Large intestine (tissue), 3 donors: ENCODE data around the gene LY86. TPM values are rescaled to one million over a fixed set of nuclear protein-coding genes. Genes with fewer than 3 reads are reported as not detected.
"Not testable (repeated sequence)": the region's sequence is repeated elsewhere in the genome, so short reads cannot be mapped to it uniquely, and the experiment has no call there.

Experiments
- DNase-seq, 2 donors: peaks; one replicate each; pipeline versions ENCODE4 v3.0.0 to v3.0.0-alpha.2; 2013
- H3K27ac ChIP-seq: one replicate; pipeline ENCODE4 v1.5.1; 2013; ENCODE audit warnings: low read length
- H3K27me3 ChIP-seq: 2 replicates; pipeline ENCODE4 v1.6.1; 2013; ENCODE audit warnings: low read length; ENCODE audit not compliant: control insufficient read depth, insufficient read depth
- H3K36me3 ChIP-seq: 2 replicates; pipeline ENCODE4 v1.6.1; 2013; ENCODE audit warnings: low read length; ENCODE audit not compliant: control insufficient read depth, insufficient read depth
- H3K4me1 ChIP-seq: one replicate; pipeline ENCODE4 v1.6.1; 2013; ENCODE audit warnings: low read length; ENCODE audit not compliant: control insufficient read depth, insufficient read depth
- H3K4me3 ChIP-seq: one replicate; pipeline ENCODE4 v1.5.1; 2013; ENCODE audit warnings: low read length
- H3K9me3 ChIP-seq: one replicate; pipeline ENCODE4 v1.6.1; 2013; ENCODE audit warnings: mild to moderate bottlenecking, low read depth, low read length, moderate library complexity; ENCODE audit not compliant: control insufficient read depth
- WGBS: methylation state at CpG from one replicate; pipeline ENCODE4 v1.1.5; 2013; ENCODE audit warnings: low lambda C conversion rate; ENCODE audit not compliant: insufficient coverage; 5-methylcytosine and 5-hydroxymethylcytosine counted together
- polyA plus RNA-seq: library from polyadenylated mRNA; unstranded; fragments of 120-200 nt; gene quantifications from one replicate; pipeline ENCODE4 v1.2.1, GENCODE V29; 2013

LY86 gene
- polyA plus RNA-seq, 1 donor: 3.5 TPM

GRCh38 chr6:6609450-6609849 lies 20.9 kb downstream of the LY86 start:
- H3K4me3 ChIP-seq: no peak overlapping the region
- no peaks in the 10 kb centered on the region for H3K4me1 ChIP-seq
- no peak for DNase-seq
- H3K9me3 ChIP-seq: peaks cover 4% of the 10 kb centered on the region
- WGBS: 100% methylated on average over 1 of the region's 2 CpGs
- peaks cover 3% of the 10 kb centered on the region for H3K27me3 ChIP-seq
- H3K36me3 ChIP-seq: no peaks in the 10 kb centered on the region
- H3K27ac ChIP-seq: no peak overlapping the region

GRCh38 chr6:6610031-6610591 lies 21.6 kb downstream of the LY86 start:
- H3K27ac ChIP-seq: no peak overlapping the region
- no peak for DNase-seq
- H3K9me3 ChIP-seq: peaks cover 4% of the 10 kb centered on the region
- no CpG with 5 or more reads among the region's 10 CpGs for WGBS
- H3K4me1 ChIP-seq: no peaks in the 10 kb centered on the region
- no peak overlapping the region for H3K4me3 ChIP-seq
- no peaks in the 10 kb centered on the region for H3K36me3 ChIP-seq
- H3K27me3 ChIP-seq: peaks cover 6% of the 10 kb centered on the region

GRCh38 chr6:6611486-6611885 lies 23.0 kb downstream of the LY86 start:
- H3K27ac ChIP-seq: no peak overlapping the region

GRCh38 chr6:6612308-6612707 lies 23.8 kb downstream of the LY86 start:
- Histone ChIP-seq H3K27ac (no peak overlapping the region), H3K9me3 (peaks cover 4% of the 10 kb centered on the region), H3K36me3 (no peaks in the 10 kb centered on the region), H3K4me3 (no peak overlapping the region), H3K27me3 (peaks cover 6% of the 10 kb centered on the region), H3K4me1 (no peaks in the 10 kb centered on the region)
- no CpG with 5 or more reads among the region's 7 CpGs for WGBS
- DNase-seq: no peak

More at GRCh38 chr6:6611486-6611885, 23.0 kb downstream of the LY86 start:
- peaks cover 4% of the 10 kb centered on the region for H3K9me3 ChIP-seq
- DNase-seq: no peak
- H3K27me3 ChIP-seq: peaks cover 6% of the 10 kb centered on the region
- H3K4me3 ChIP-seq: no peak overlapping the region
- no CpG with 5 or more reads among the region's 12 CpGs for WGBS
- no peaks in the 10 kb centered on the region for H3K36me3 ChIP-seq
- H3K4me1 ChIP-seq: no peaks in the 10 kb centered on the region

GRCh38 chr6:6613103-6613718 lies 24.7 kb downstream of the LY86 start:
- not testable (repeated sequence) for H3K9me3 ChIP-seq, H3K4me1 ChIP-seq, H3K27ac ChIP-seq, H3K27me3 ChIP-seq, DNase-seq, H3K4me3 ChIP-seq, H3K36me3 ChIP-seq
- WGBS: no CpG with 5 or more reads among the region's 43 CpGs

- Histone ChIP-seq H3K4me3 (no peak overlapping the region), H3K27me3 (peaks cover 6% of the 10 kb centered on the region), H3K27ac (no peak overlapping the region), H3K9me3 (peaks cover 4% of the 10 kb centered on the region), H3K4me1 (no peaks in the 10 kb centered on the region), H3K36me3 (no peaks in the 10 kb centered on the region)
- no peak for DNase-seq
- WGBS: 90% methylated on average over 4 of the region's 27 CpGs
Observed at GRCh38 chr6:6614096-6614982, 25.8 kb downstream of the LY86 start.

- Histone ChIP-seq H3K9me3 (peaks cover 4% of the 10 kb centered on the region), H3K27me3 (peaks cover 6% of the 10 kb centered on the region), H3K27ac (no peak overlapping the region), H3K36me3 (no peaks in the 10 kb centered on the region), H3K4me3 (no peak overlapping the region), H3K4me1 (no peaks in the 10 kb centered on the region)
- no CpG with 5 or more reads among the region's 5 CpGs for WGBS
- DNase-seq: no peak
Observed at GRCh38 chr6:6614983-6615349, 26.4 kb downstream of the LY86 start.

GRCh38 chr6:6616656-6617055 lies 28.1 kb downstream of the LY86 start:
- Histone ChIP-seq H3K36me3 (no peaks in the 10 kb centered on the region), H3K9me3 (peaks cover 4% of the 10 kb centered on the region), H3K4me3 (no peak overlapping the region), H3K27ac (no peak overlapping the region), H3K4me1 (no peaks in the 10 kb centered on the region), H3K27me3 (peaks cover 15% of the 10 kb centered on the region)
- no CpG with 5 or more reads among the region's 7 CpGs for WGBS
- no peak for DNase-seq

- H3K36me3 ChIP-seq: no peaks in the 10 kb centered on the region
- peaks cover 13% of the 10 kb centered on the region for H3K27me3 ChIP-seq
- H3K9me3 ChIP-seq: no peaks in the 10 kb centered on the region
- no peak overlapping the region for H3K27ac ChIP-seq
- DNase-seq: no peak
- no CpG with 5 or more reads among the region's 8 CpGs for WGBS
- H3K4me3 ChIP-seq: no peak overlapping the region
- no peaks in the 10 kb centered on the region for H3K4me1 ChIP-seq
Observed at GRCh38 chr6:6619021-6619794, 30.7 kb downstream of the LY86 start.

GRCh38 chr6:6620766-6621425 lies 32.4 kb downstream of the LY86 start:
- WGBS: 0% methylated on average over 1 of the region's 9 CpGs
- peaks cover 9% of the 10 kb centered on the region for H3K27me3 ChIP-seq
- no peaks in the 10 kb centered on the region for H3K9me3 ChIP-seq
- H3K4me1 ChIP-seq: no peaks in the 10 kb centered on the region
- no peak for DNase-seq
- no peak overlapping the region for H3K27ac ChIP-seq
- H3K36me3 ChIP-seq: no peaks in the 10 kb centered on the region
- no peak overlapping the region for H3K4me3 ChIP-seq
